HCEC 1CT (cell line): ENCODE results near the gene DNAH8.
"Not testable (repeated sequence)": the region's sequence is repeated elsewhere in the genome, so short reads cannot be mapped to it uniquely, and the experiment has no call there.

Source experiments
- DNase-seq: peaks from one replicate; pipeline ENCODE4 v3.0.0-alpha.2; 2017

Gene DNAH8

GRCh38 chr6:38753707-38754106 lies 38.6 kb downstream of the DNAH8 start:
- no peak for DNase-seq

DNA sequence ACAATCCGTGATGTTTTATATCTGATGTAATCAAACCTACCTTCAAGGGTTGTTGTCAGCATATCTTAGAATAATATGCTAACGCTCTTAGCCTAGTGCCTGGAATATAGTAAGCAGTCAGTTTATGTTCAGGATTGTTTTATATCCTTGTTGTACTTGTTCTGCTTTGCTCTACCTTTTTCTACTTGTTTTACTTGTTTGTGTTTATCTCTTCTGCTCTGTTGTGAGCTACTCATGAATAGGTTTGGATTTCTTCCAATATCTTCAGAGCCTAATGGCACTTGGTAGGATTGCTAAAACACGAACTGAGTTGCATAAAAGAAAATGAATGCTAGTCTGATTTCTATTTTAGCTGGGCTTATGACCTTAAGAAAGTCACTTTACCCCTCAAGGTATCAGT lies 40.1 kb downstream of the DNAH8 start:
- no peak for DNase-seq

DNA sequence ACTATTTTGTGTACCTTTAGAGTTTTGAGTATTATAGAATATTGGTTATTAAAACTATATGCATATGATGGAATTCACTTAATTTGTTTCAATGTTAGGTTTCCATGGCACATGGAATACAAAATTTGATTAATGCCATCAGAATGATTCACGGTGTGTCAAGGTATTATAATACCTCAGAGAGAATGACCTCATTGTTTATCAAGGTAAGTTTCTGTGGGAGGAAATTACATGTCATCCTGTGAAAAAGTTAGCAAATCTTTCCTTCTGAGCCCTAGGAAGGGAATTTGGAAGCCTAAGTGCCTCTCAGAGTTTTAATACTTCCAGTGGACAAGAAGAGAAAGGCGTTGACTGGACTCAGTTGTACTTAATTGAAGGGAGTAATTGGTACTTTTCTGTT lies 40.8 kb downstream of the DNAH8 start:
- DNase-seq = no peak

GRCh38 chr6:38760097-38760496 lies 45.0 kb downstream of the DNAH8 start:
- no peak for DNase-seq

DNA sequence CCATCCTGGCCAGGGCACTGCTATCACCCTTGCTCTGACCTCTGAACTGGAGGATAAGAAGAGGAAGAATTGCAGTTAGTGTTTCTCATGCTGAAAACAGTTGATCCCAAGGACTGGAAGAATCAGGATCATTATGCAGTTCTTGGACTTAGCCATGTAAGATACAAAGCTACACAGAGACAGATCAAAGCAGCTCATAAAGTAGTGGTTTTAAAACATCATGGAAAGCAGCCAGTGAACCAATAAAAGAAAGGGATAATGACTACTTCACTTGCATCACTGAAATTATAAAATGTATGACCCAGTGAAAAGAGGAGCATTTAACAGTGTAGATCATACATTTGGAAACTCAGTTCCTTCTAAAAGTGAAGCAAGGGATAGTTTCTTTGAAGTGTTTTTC lies 47.7 kb downstream of the DNAH8 start:
- no peak for DNase-seq

GRCh38 chr6:38767560-38767959 lies 52.4 kb downstream of the DNAH8 start:
- no peak for DNase-seq

DNA sequence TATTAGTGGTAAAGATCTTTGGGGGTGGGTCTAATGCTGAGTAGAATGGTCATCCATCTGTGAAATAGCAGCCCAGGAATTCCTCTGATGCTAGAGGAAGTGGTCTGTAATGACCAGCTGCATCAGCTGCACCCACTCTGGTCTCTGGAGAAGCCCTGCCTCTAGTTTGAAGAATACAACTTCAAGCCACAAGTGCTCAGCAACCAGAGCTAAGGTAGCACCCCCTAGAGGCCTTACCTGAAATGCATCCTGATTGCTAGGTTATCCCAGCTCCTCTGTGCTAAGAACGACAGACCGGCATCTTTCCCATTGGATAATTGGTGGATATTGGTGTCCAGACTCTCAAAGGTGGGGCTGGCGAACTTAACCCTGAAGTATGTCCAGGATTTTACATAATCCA lies 58.2 kb downstream of the DNAH8 start:
- DNase-seq = no peak

GRCh38 chr6:38774929-38775707 lies 60.0 kb downstream of the DNAH8 start:
- DNase-seq = no peak

DNA sequence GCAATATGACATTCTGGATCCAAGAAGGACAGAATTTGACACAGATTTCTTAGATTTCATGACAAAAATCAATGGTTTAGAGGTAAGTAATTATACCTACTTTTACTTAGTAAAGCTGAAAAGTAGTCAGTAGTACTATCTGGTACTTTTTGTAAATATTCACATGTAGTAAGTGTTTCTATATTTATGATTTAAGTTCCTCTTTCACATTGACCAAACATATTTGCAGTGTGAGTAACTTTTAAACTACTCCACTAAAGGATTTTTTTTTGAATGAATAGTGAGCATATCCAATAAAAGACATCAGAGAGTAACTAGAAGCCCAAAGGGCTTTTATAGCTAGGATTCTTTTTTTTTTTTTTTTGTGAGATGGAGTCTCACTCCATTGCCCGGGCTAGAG lies 60.8 kb downstream of the DNAH8 start:
- no peak for DNase-seq

- DNase-seq = peak; percentile 30
Measured at GRCh38 chr6:38776515-38776914, 61.4 kb downstream of the DNAH8 start.

- no peak for DNase-seq
Measured at GRCh38 chr6:38779310-38780062, 64.4 kb downstream of the DNAH8 start.

- no peak for DNase-seq
Measured at GRCh38 chr6:38782616-38783015, 67.5 kb downstream of the DNAH8 start.

DNA sequence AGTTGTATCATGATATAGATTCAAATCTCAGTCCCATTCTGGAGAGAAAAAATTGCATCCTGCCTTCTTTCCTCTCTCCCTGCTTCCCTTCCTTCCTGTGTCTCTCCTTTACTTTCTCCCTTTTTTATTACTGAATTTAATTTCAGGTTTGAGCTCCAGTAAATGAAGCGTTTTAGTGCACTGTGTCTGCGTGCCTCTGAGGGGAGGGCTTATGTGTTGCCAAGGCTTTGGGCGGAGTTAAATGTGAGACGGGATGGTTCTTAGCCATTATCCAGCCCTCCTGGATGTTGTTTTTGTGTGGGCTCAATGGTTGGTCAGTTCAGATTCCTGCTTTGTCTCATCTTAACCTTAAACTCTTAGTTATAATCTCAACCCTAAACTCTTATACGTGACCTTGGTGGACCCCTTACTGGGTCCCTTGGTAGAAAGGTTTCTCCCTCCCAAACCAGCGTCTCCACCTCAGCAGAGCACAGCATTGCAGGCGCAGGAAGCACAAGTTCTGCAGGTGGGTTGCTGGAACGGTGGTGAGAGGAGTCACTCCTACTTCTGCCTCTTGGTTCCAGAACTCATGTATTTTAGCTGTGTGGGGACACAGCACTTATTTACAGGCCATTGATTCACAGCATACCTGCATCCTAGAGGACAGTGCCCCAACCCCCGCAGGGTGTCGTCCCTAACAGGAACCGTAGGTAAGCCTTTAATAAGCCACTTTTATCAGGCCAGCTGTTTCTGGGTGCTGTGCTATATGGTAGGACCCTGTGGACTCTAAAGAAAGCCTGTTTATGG lies 68.5 kb downstream of the DNAH8 start:
- DNase-seq = no peak

GRCh38 chr6:38784506-38785235 lies 69.6 kb downstream of the DNAH8 start:
- no peak for DNase-seq

- no peak for DNase-seq
Measured at GRCh38 chr6:38786486-38786885, 71.4 kb downstream of the DNAH8 start.

DNA sequence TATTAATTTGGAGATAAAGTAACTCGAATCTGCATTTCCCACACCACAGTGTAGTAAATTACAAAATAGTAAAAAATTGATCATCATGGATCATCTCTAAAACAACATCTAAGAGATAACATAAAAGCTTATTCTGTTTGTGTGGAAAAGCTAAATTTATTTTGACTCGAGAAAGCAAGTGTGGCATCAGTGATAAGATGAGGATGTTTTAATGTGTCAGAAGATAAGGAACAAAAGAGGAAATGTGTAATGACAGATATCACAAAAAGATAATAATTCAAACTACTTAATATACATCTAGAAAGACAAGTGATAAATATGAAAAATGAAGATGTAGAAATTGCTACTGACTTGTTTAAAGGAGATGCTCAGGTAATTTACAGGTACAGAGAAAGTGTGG lies 74.1 kb downstream of the DNAH8 start:
- DNase-seq = no peak

GRCh38 chr6:38792356-38792755 lies 77.2 kb downstream of the DNAH8 start:
- no peak for DNase-seq

- DNase-seq = no peak
Measured at GRCh38 chr6:38794682-38795081, 79.6 kb downstream of the DNAH8 start.

- DNase-seq = no peak
Measured at GRCh38 chr6:38796006-38796405, 80.9 kb downstream of the DNAH8 start.

GRCh38 chr6:38796437-38796836 lies 81.3 kb downstream of the DNAH8 start:
- DNase-seq = not testable (repeated sequence)

- DNase-seq = no peak
Measured at GRCh38 chr6:38796850-38797249, 81.7 kb downstream of the DNAH8 start.

DNA sequence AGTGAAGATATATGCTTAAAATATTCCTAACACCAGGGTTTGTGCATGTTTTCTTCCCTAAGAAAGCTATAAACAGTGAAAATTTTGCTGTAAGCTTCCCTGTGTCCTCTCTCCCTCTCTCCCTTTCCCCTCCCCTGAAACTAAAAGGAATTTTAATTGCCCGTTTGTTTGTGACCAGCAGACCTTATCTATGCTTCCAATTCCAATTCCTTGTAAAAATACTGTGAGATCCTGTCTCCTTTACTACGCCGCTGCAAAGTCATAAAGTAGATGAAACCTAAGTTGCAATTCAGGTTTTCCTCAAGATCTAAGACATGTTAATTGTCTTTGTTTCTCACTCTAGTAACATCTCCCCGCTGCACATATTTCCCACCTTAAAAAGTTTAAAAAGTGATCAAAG lies 82.3 kb downstream of the DNAH8 start:
- no peak for DNase-seq
